ENCODE measurements around the gene KRT81.
"Not testable (repeated sequence)": the region's sequence is repeated elsewhere in the genome, so short reads cannot be mapped to it uniquely, and the experiment has no call there.

The KRT81 gene

GRCh38 chr12:52241205-52241842 lies 50.0 kb downstream of the KRT81 start:
- DNase-seq (ENCODE audit: low read depth, low spot score), result no peak

- DNase-seq (ENCODE audit: low read depth, low spot score), result not testable (repeated sequence)
Observed at GRCh38 chr12:52240247-52240646, 51.1 kb downstream of the KRT81 start.

- peak; percentile 54 for DNase-seq (ENCODE audit: low read depth, low spot score)
Observed at GRCh38 chr12:52239767-52240166, 51.6 kb downstream of the KRT81 start.

- no peak for DNase-seq (ENCODE audit: low read depth, low spot score)
Observed at GRCh38 chr12:52238916-52239646, 52.3 kb downstream of the KRT81 start.

- no peak for DNase-seq (ENCODE audit: low read depth, low spot score)
Observed at GRCh38 chr12:52238207-52238840, 53.0 kb downstream of the KRT81 start.

GRCh38 chr12:52236386-52237050 lies 54.8 kb downstream of the KRT81 start:
- DNase-seq (ENCODE audit: low read depth, low spot score), result no peak

All from ELF-1 (cell line).